GM20000 (cell line): ENCODE results near the gene LMX1A.

Experiments
- DNase-seq: peaks from one replicate; pipeline ENCODE4 v3.0.0; 2012; ENCODE audit warnings: low spot score
- CTCF ChIP-seq: IDR thresholded peaks from 2 replicates; pipeline ENCODE4 v1.5.1; 2012; ENCODE audit warnings: mild to moderate bottlenecking, control low read depth; ENCODE audit errors: extremely low read depth, missing control alignments

LMX1A gene

GRCh38 chr1:165248969-165249571, 107.4 kb downstream of the LMX1A start:
- TF ChIP-seq CTCF: no peak
- DNase-seq: no peak

GRCh38 chr1:165241952-165242351, 114.6 kb downstream of the LMX1A start:
- no peak for DNase-seq
- no peak for TF ChIP-seq CTCF

GRCh38 chr1:165241321-165241720, 115.2 kb downstream of the LMX1A start:
- no peak for TF ChIP-seq CTCF
- DNase-seq: no peak

GRCh38 chr1:165240492-165240891, 116.0 kb downstream of the LMX1A start:
- DNase-seq: no peak
- no peak for TF ChIP-seq CTCF

- no peak for TF ChIP-seq CTCF
- DNase-seq: no peak
These were observed 116.6 kb downstream of the LMX1A start for GRCh38 chr1:165239873-165240272.

GRCh38 chr1:165235777-165236291, 120.7 kb downstream of the LMX1A start:
- no peak for TF ChIP-seq CTCF
- DNase-seq: peak; percentile 40

GRCh38 chr1:165235155-165235776, 121.2 kb downstream of the LMX1A start:
- no peak for TF ChIP-seq CTCF
- DNase-seq: no peak
